H1 (cell line): ENCODE results near the gene ITPKA. TPM values are rescaled to one million over a fixed set of nuclear protein-coding genes. Genes with fewer than 3 reads are reported as not detected.

Source experiments
- CTCF ChIA-PET: fragments of 300-600 bp; sonication (Branson Sonifier 250); formaldehyde crosslinking; loops from one replicate; lab custom pipeline; 2021; ENCODE audit not compliant: partially characterized antibody; lab: Charles Lee
- POLR2A ChIA-PET: fragments of 300-600 bp; sonication (Branson Sonifier 250); formaldehyde crosslinking; loops from one replicate; lab custom pipeline; 2021; ENCODE audit warnings: inconsistent platforms; ENCODE audit not compliant: partially characterized antibody; lab: Charles Lee
- DNase-seq, 2 experiments: peaks; one replicate each; pipeline versions ENCODE4 v3.0.0 to v3.0.0-alpha.2; 2010 to 2022; ENCODE audit warnings: low spot score in 2 of 2, low read depth in 1 of 2, mixed read lengths in 1 of 2
- FAIRE-seq: peaks from 2 replicates; lab custom pipeline; 2011; peaks lifted over from hg19 to GRCh38; lab: Jason Lieb, UNC
- H2AFZ ChIP-seq: 2 replicates; pipeline ENCODE4 v1.8.1; 2012; ENCODE audit warnings: low read length, inconsistent platforms
- H2AK5ac ChIP-seq: 2 replicates; pipeline ENCODE4 v1.6.1; 2013; ENCODE audit warnings: low read depth, low read length
- H2BK120ac ChIP-seq: replicated peaks from 2 replicates; pipeline ENCODE3; 2013; ENCODE audit warnings: low read depth, low read length, inconsistent platforms
- H2BK12ac ChIP-seq: 2 replicates; pipeline ENCODE4 v1.6.1; 2013; ENCODE audit warnings: low read depth, low read length
- H2BK15ac ChIP-seq: 2 replicates; pipeline ENCODE4 v1.6.1; 2013; ENCODE audit warnings: low read length
- H2BK20ac ChIP-seq: 2 replicates; pipeline ENCODE4 v1.6.1; 2013; ENCODE audit warnings: low read length
- H2BK5ac ChIP-seq: 2 replicates; pipeline ENCODE4 v1.6.1; 2013; ENCODE audit warnings: low read depth, low read length
- H3K14ac ChIP-seq: 2 replicates; pipeline ENCODE4 v1.6.1; 2013; ENCODE audit warnings: inconsistent platforms; ENCODE audit not compliant: insufficient read length
- H3K18ac ChIP-seq: 2 replicates; pipeline ENCODE4 v1.6.1; 2013; ENCODE audit warnings: low read length; ENCODE audit errors: extremely low read depth
- H3K23ac ChIP-seq: 2 replicates; pipeline ENCODE4 v1.6.1; 2013; ENCODE audit warnings: inconsistent platforms; ENCODE audit not compliant: insufficient read length
- H3K23me2 ChIP-seq: 2 replicates; pipeline ENCODE4 v1.6.1; 2013; ENCODE audit warnings: low read depth, low read length
- H3K27ac ChIP-seq: 2 replicates; pipeline ENCODE4 v1.6.1; 2011; ENCODE audit warnings: low read depth, low read length, inconsistent platforms
- H3K27me3 ChIP-seq, 4 experiments: replicated peaks in 1 of 4; 1 replicate in 1 of 4; 2 replicates in 3 of 4; pipeline versions ENCODE4 v1.6.1 to v1.8.1; 2011 to 2013; ENCODE audit warnings: low read length in 3 of 4, mild to moderate bottlenecking in 3 of 4, inconsistent platforms in 2 of 4, mixed read lengths in 2 of 4, moderate library complexity in 1 of 4; ENCODE audit not compliant: control insufficient read depth in 3 of 4, insufficient read depth in 3 of 4; ENCODE audit errors: extremely low read depth in 1 of 4
- H3K36me3 ChIP-seq, 4 experiments: 2 replicates each; pipeline versions ENCODE4 v1.6.1 to v1.8.1; 2011 to 2013; ENCODE audit warnings: mild to moderate bottlenecking in 4 of 4, low read length in 3 of 4, moderate library complexity in 2 of 4, control low read depth in 1 of 4, inconsistent platforms in 1 of 4; ENCODE audit not compliant: insufficient read depth in 4 of 4, control insufficient read depth in 2 of 4
- H3K4ac ChIP-seq: replicated peaks from 2 replicates; pipeline ENCODE3; 2013; ENCODE audit warnings: low read length, low read depth, mixed read lengths, inconsistent platforms; ENCODE audit not compliant: insufficient read length
- H3K4me1 ChIP-seq, 4 experiments: replicated peaks in 1 of 4; 1 replicate in 1 of 4; 2 replicates in 3 of 4; pipeline versions ENCODE4 v1.6.1 to v1.8.1; 2011 to 2013; ENCODE audit warnings: low read length in 3 of 4, inconsistent platforms in 2 of 4, mixed read lengths in 1 of 4; ENCODE audit not compliant: insufficient read depth in 4 of 4, control insufficient read depth in 3 of 4
- H3K4me2 ChIP-seq, 2 experiments: 2 replicates each; pipeline versions ENCODE4 v1.6.1 to v1.8.1; 2011 to 2013; ENCODE audit warnings: low read depth in 2 of 2, low read length in 2 of 2, control low read depth in 1 of 2, inconsistent platforms in 1 of 2, mild to moderate bottlenecking in 1 of 2; ENCODE audit not compliant: insufficient read depth in 1 of 2
- H3K4me3 ChIP-seq, 4 experiments: fragments of 200-600, 300-600 bp in 1 of 4; sonication (generic), shearing (Covaris generic), sonication (Bioruptor Twin) in 1 of 4; 2 replicates each; pipeline versions ENCODE4 v1.5.1 to v1.8.1; 2011 to 2016; ENCODE audit warnings: low read length in 4 of 4, low read depth in 3 of 4, control low read depth in 2 of 4, inconsistent platforms in 2 of 4, mild to moderate bottlenecking in 2 of 4, mixed read lengths in 1 of 4, moderate library complexity in 1 of 4; ENCODE audit not compliant: insufficient read depth in 2 of 4; ENCODE audit errors: extremely low read depth in 1 of 4
- H3K56ac ChIP-seq: replicated peaks from 2 replicates; pipeline ENCODE3; 2013; ENCODE audit warnings: low read depth, mild to moderate bottlenecking, mixed read lengths, low read length, inconsistent platforms; ENCODE audit not compliant: insufficient read length
- H3K79me1 ChIP-seq: 2 replicates; pipeline ENCODE4 v1.6.1; 2013; ENCODE audit warnings: low read depth, low read length, control low read depth
- H3K79me2 ChIP-seq, 2 experiments: 2 replicates each; pipeline versions ENCODE4 v1.6.1 to v1.8.1; 2012 to 2013; ENCODE audit warnings: low read length in 2 of 2, mild to moderate bottlenecking in 2 of 2, inconsistent platforms in 1 of 2; ENCODE audit not compliant: insufficient read depth in 2 of 2, control insufficient read depth in 1 of 2
- H3K9ac ChIP-seq, 4 experiments: replicated peaks in 1 of 4; 1 replicate in 1 of 4; 2 replicates in 3 of 4; pipeline versions ENCODE4 v1.6.1 to v1.8.1; 2011 to 2013; ENCODE audit warnings: low read depth in 3 of 4, low read length in 3 of 4, control low read depth in 2 of 4, mild to moderate bottlenecking in 2 of 4, moderate library complexity in 2 of 4, inconsistent platforms in 1 of 4; ENCODE audit errors: extremely low read depth in 1 of 4
- H3K9me3 ChIP-seq, 2 experiments: 2 replicates each; pipeline versions ENCODE4 v1.6.1 to v1.8.1; 2012 to 2013; ENCODE audit warnings: mild to moderate bottlenecking in 2 of 2, moderate library complexity in 2 of 2, control low read depth in 1 of 2, inconsistent platforms in 1 of 2, low read depth in 1 of 2, low read length in 1 of 2, mixed read lengths in 1 of 2; ENCODE audit not compliant: insufficient read depth in 2 of 2
- H4K20me1 ChIP-seq, 2 experiments: replicated peaks in 1 of 2; 2 replicates each; pipeline versions ENCODE3 to v1.8.1; 2011 to 2013; ENCODE audit warnings: inconsistent platforms in 2 of 2, low read length in 2 of 2, mild to moderate bottlenecking in 1 of 2; ENCODE audit not compliant: insufficient read depth in 2 of 2, control insufficient read depth in 1 of 2
- H4K5ac ChIP-seq: 2 replicates; pipeline ENCODE4 v1.6.1; 2013; ENCODE audit warnings: low read length, low read depth, mixed read lengths, inconsistent platforms; ENCODE audit not compliant: insufficient read length
- H4K8ac ChIP-seq: 2 replicates; pipeline ENCODE4 v1.8.0; 2013; ENCODE audit warnings: mild to moderate bottlenecking, moderate library complexity, low read length, inconsistent platforms; ENCODE audit not compliant: insufficient read depth; ENCODE audit errors: extremely low read depth
- H4K91ac ChIP-seq: replicated peaks from 2 replicates; pipeline ENCODE3; 2013; ENCODE audit warnings: low read length, mixed read lengths, inconsistent platforms; ENCODE audit not compliant: insufficient read length
- CHD2 ChIP-seq: IDR thresholded peaks from 2 replicates; pipeline ENCODE4 v1.6.1; 2012; ENCODE audit warnings: low read length, improper control_type of control experiment
- EP300 ChIP-seq, 2 experiments: IDR thresholded peaks; 1 replicate in 1 of 2; 2 replicates in 1 of 2; pipeline ENCODE4 v1.6.1; 2011 to 2012; ENCODE audit warnings: low read depth in 2 of 2, low read length in 2 of 2, mild to moderate bottlenecking in 2 of 2, borderline replicate concordance in 1 of 2, inconsistent platforms in 1 of 2, moderate library complexity in 1 of 2
- EZH2 ChIP-seq: fragments of 200-600 bp; sonication (generic); IDR thresholded peaks from 2 replicates; pipeline ENCODE4 v1.7.1; 2012; ENCODE audit warnings: low read depth, mild to moderate bottlenecking, moderate library complexity, low read length, inconsistent platforms; ENCODE audit not compliant: severe bottlenecking
- KDM4A ChIP-seq: IDR thresholded peaks from one replicate; pipeline ENCODE4 v1.7.1; 2012; ENCODE audit warnings: low read depth, mild to moderate bottlenecking, moderate library complexity, low read length, inconsistent platforms; ENCODE audit not compliant: severe bottlenecking
- MAX ChIP-seq: IDR thresholded peaks from 2 replicates; pipeline ENCODE4 v1.6.1; 2012; ENCODE audit warnings: inconsistent platforms
- POLR2A ChIP-seq, 2 experiments: IDR thresholded peaks; 1 replicate in 1 of 2; 2 replicates in 1 of 2; pipeline ENCODE4 v1.6.1; 2011; ENCODE audit warnings: low read depth in 2 of 2, low read length in 2 of 2, mild to moderate bottlenecking in 2 of 2; ENCODE audit errors: control extremely low read depth in 1 of 2
- SRF ChIP-seq: IDR thresholded peaks from 2 replicates; pipeline ENCODE4 v1.6.1; 2011; ENCODE audit warnings: mild to moderate bottlenecking, low read depth, low read length, moderate library complexity
- SUZ12 ChIP-seq: fragments of 200-600 bp; sonication (generic); IDR thresholded peaks from 2 replicates; pipeline ENCODE4 v1.6.1; 2012; ENCODE audit warnings: mild to moderate bottlenecking, inconsistent platforms, low read length, moderate library complexity, mixed read lengths
- WGBS, 2 experiments: shearing (Covaris generic) in 1 of 2; methylation state at CpG; one replicate each; pipeline versions ENCODE4 v1.1.6 to v1.1.7; 2013 to 2015; ENCODE audit warnings: low lambda C conversion rate in 2 of 2, mixed read lengths in 2 of 2, inconsistent platforms in 1 of 2, low coverage in 1 of 2, missing lambda C conversion rate in 1 of 2; ENCODE audit not compliant: insufficient replicate concordance in 2 of 2, insufficient coverage in 1 of 2, insufficient read length in 1 of 2; ENCODE audit errors: extremely low coverage in 1 of 2, missing lambda C conversion rate in 1 of 2; 5-methylcytosine and 5-hydroxymethylcytosine counted together
- polyA plus RNA-seq, 7 experiments: library from polyadenylated mRNA; depleted of rRNA in 3 of 7; stranded (reverse) in 5 of 7; unstranded in 2 of 7; fragments of >200 nt in 5 of 7; fragments of 200-250 nt in 2 of 7; gene quantifications; 1 replicate in 5 of 7; 2 replicates in 1 of 7; 4 replicates in 1 of 7; pipeline versions ENCODE4 v1.2.1 to v1.2.3, GENCODE V29; 2011 to 2013; ENCODE audit warnings: missing spikeins in 2 of 7, mixed read lengths in 2 of 7
- total RNA-seq: library from RNA; stranded (reverse); fragmentation: NEBNext Ultra II Directional; extraction: Animal tissue kit (Norgen Biotek cat#: 25700); gene quantifications from 2 replicates; pipeline ENCODE4 v1.2.1, GENCODE V29; 2021

ITPKA gene
- total and polyA plus RNA-seq, 2 of the 8 experiments (the other 6 are each of a cell fraction or from before 2014, with no cell fraction given), result 0.39 to 0.99 TPM

- no peak for FAIRE-seq
- Histone ChIP-seq H3K23me2 (peaks cover 15% of the 10 kb centered on the region), H2AFZ (no peak overlapping the region), H3K4me1 (peaks cover 0 to 26% (median 13%) of the 10 kb centered on the region in 4 experiments; a peak in 5 of 7 replicates), H4K8ac (no peak overlapping the region)
- CTCF ChIA-PET, result interaction anchor here (0.6 to 2.3 kb wide), 6 partner anchors 11 to 192 kb away, joined by 3 to 7 read pairs (median 4); no protein-coding TSS in a partner anchor
- TF ChIP-seq POLR2A (IDR thresholded peaks at IDR 0.05; ENCODE audit: control extremely low read depth in 1 of 2, low read depth in 2 of 2, low read length in 2 of 2) (no peak), SUZ12 (peak; percentile 1; the same call in 1 of the 2 replicates), EZH2 (no peak), KDM4A (no peak), MAX (no peak), CHD2 (no peak), EP300 (IDR thresholded peaks at IDR 0.05; ENCODE audit: borderline replicate concordance in 1 of 2, low read depth in 2 of 2, low read length in 2 of 2) (no peak), SRF (no peak)
- TF ChIP-seq, all 59 proteins: peak for 1
- no peak for DNase-seq
- Histone ChIP-seq H3K36me3 (peaks cover 0 to 8% (median 0%) of the 10 kb centered on the region in 4 experiments; a peak in 1 of 8 replicates), H3K9me3 (no peaks in the 10 kb centered on the region), H2BK20ac (no peak overlapping the region), H4K20me1 (peaks cover 0 to 12% of the 10 kb centered on the region in 2 experiments), H3K9ac (no peak overlapping the region; a peak in 1 of 7 replicates), H4K5ac (no peak overlapping the region), H4K91ac (no peak overlapping the region), H2BK12ac (no peak overlapping the region), H3K4me3 (peak overlapping the region in 2 of 4 experiments; percentile 4 to 65; a peak in 4 of 8 replicates), H3K27ac (no peak overlapping the region), H3K79me2 (no peaks in the 10 kb centered on the region), H2AK5ac (no peak overlapping the region), H3K4ac (no peak overlapping the region), H2BK5ac (no peak overlapping the region), H3K4me2 (peak overlapping the region; percentile 90 to 96; a peak in 3 of 4 replicates), H3K27me3 (peaks cover 32 to 78% (median 66%) of the 10 kb centered on the region in 4 experiments), H2BK15ac (no peak overlapping the region), H2BK120ac (no peak overlapping the region), H3K18ac (no peak overlapping the region; the same call in 1 of the 2 replicates), H3K23ac (no peak overlapping the region), H3K14ac (no peak overlapping the region), H3K79me1 (no peaks in the 10 kb centered on the region), H3K56ac (no peak overlapping the region)
- 53% methylated on average over 4 of the region's 7 CpGs; no CpG with 5 or more reads in 1 of the 2 experiments for WGBS, 2 experiments
- POLR2A ChIA-PET, result interaction anchor here (1.1 to 1.8 kb wide), 2 partner anchors 10 to 17 kb away, joined by 6 read pairs; partner anchors contain the start of gene ITPKA
These were observed 17.1 kb downstream of the ITPKA start for GRCh38 chr15:41510728-41511127.
